Inferior parietal cortex (tissue), 1 donor: ENCODE data around the gene FCHSD2.
A peak's percentile ranks its signal among the peaks of the same experiment; 100 is the strongest.
"Not testable (repeated sequence)": the region's sequence is repeated elsewhere in the genome, so short reads cannot be mapped to it uniquely, and the experiment has no call there.

Experiments used
- DNase-seq: peaks from one replicate; pipeline ENCODE4 v3.0.0-alpha.2; 2016; ENCODE audit errors: extremely low spot score

Gene FCHSD2

DNA sequence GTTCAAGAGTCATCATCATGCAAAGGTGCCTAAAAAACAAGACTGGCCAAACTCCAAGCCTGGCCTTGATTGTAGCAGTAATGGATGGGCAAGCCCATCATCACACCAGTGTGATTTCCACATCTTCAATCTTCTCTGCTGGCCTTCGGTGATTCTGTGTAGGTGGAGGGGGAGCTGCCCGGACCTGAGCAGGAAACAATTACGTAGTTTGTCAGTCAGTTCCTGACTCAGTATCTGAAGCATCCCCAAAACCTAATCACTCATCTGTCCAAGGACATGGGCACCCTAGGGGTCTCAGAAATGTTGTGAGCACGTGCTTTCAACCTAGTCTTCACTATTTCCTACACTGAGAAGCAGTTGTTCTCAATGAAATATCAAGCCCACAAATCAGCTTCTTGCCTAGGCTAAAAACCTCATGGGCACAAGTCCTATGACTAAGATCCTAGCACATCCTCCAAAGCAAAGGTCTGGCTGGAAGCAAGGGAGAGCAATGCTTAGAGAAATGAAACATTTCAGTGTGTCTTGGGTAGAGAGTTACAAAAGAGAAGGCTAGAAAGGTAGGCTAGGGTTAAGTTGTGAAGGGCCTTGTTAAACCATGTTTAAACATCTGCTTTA, 303.3 kb downstream of the FCHSD2 start:
- DNase-seq: no peak

DNA sequence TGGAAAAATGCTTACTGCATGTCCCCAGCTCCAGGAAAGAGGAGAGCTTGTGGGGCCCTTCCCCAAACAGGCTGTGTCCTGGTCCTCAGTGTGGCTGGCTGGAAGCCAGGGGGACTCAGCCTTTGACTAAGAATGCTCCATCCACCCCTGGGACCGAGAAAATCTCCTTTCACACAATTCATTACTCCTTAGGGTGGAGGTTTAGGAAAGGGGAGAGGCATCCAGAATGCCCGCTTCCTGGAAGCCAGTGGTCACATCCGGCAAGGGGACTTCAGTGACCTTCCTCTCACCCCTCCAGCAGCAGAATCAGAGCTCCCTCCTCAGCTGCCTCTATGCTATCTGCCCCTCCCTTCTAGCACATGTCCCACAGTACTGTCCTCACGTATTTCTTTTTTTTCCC, 306.0 kb downstream of the FCHSD2 start:
- no peak for DNase-seq

GRCh38 chr11:72834905-72835304, 307.2 kb downstream of the FCHSD2 start:
- no peak for DNase-seq

GRCh38 chr11:72833811-72834493, 308.2 kb downstream of the FCHSD2 start:
- DNase-seq: no peak

GRCh38 chr11:72833083-72833733, 308.9 kb downstream of the FCHSD2 start:
- DNase-seq: no peak

- no peak for DNase-seq
Observed at GRCh38 chr11:72832301-72833082, 309.6 kb downstream of the FCHSD2 start.

DNA sequence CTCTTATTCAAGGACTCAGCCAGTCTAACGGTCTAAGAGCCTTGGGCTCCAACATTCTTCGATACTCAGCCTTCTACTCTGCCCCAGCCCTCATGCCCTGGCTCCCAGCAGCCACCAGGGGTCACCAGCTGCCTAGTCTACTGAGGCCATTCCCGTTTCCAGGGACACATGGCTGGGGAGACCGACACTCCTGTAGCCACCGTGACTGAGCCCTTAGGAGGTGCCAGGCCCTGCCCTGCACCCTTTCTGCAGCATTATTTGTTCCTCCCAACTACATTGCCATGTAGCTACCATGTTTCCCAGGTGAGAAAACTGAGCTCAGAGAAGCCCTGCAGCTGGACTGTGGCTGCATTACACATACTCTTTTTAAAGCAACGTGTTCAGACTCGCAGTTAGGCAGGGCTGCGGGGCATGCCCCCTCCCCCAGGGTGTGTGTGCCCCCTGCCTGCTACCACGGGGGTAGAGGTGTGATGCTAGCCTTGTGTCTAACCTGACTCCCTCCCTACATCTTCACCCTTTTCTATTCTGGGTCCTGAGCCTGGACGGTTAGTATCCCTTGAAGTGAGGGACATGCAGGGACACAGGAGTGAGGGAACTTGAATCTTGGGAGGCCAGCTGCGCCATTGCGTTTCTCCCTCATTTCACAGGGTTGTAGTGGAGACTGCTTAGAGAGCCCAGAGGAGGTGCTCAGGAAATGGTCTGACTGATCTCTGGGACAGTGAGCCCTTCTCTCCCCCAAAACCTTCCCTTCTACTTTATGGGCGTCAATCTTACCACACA, 310.4 kb downstream of the FCHSD2 start:
- DNase-seq: peak; percentile 89

DNA sequence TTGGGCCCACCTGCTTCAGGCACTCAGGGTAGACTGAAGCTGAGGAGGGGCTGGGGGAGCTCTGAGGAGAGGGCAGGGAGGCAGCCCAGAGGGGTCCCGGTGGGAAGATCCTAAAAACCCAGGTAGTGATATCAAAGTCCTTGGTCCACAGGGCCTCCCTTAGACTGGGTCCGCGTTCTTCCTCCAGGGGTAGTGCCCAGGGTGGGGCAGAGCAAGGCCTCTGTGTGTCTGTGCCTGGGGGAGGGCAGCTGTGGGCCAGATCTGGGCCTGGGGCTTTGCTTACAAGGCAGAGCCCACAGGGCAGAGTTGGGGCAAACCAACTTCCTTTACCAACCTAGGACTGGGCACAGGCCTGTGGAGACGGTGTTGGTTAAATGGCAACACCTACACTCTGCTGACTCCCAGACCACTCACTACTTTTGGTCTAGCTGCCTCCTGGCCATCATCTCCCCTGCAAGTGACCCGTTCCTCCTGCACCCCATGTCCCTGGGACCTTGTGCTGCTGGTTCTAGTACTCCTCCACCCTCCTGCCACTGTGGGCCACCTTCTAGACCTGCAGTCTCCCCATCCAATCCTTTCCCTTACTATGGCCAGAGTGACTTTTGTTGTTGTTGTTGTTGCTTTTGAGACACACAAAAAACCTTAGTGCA, 312.1 kb downstream of the FCHSD2 start:
- no peak for DNase-seq

DNA sequence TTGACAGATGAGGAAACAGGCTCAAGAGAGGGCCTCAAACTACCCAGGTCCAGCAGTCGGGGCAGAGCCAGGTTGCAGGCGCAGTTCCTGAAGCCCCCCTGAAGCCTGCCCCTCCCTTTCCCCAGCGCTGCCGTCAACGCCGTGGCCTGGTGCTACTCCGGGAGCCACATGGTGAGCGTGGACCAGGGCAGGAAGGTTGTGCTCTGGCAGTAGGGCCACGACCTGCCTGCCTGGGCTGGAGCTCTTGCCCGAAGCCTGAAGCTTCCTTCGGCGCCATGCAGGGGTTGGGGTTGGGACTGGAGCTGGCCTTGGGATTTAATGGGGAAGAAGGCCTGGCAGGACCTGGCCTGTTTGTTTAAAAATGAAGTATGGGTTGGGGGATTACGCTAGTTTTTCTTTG, 312.9 kb downstream of the FCHSD2 start:
- no peak for DNase-seq

- DNase-seq: no peak
Observed at GRCh38 chr11:72828692-72829101, 313.4 kb downstream of the FCHSD2 start.

DNA sequence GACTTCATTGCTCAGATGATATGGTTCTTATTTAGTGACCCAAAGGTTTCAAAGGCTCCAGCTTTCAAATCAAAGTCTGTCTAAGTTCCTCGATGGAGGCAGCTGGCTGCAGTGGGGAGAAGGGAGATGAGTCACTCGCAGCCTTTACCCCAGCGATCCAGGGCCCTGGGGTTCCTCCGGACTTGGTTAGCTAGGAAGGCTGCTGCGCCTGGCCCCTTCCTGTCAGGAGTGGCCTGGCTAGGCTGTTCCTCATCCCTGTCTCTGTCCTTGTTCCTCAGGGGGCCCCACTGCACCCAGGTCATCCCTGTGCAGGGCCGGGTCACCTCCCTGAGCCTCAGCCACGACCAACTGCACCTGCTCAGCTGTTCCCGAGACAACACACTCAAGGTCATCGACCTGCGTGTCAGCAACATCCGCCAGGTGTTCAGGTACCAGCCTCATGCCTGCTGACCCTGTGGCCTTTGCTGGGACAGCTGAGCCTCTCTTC, 314.0 kb downstream of the FCHSD2 start:
- DNase-seq: no peak

- not testable (repeated sequence) for DNase-seq
Observed at GRCh38 chr11:72827656-72828055, 314.5 kb downstream of the FCHSD2 start.

DNA sequence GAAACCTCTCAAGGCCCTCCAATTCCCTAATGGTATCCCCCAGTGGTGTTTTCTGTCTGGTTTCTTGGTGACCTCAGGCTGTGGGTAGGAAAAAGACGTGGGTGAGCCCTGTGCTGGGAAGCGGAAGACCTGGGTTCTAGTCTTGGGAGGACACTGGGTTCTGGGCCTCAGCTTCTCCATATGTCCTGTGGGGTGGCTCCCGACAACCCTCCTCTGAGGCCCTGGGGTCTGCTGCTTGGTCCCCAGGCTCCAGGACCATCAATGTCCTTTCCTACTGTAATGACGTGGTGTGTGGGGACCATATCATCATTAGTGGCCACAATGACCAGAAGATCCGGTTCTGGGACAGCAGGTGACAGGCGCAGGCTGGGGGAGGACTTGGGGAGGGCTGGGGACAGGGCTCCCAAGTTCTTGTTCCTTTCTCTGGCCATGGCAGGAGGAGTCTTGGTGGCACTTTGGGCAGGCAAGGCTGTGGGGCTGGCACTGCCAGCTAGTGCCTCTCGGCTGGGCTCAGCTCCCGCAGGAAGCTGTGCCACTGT, 315.1 kb downstream of the FCHSD2 start:
- no peak for DNase-seq

GRCh38 chr11:72826191-72826941, 315.8 kb downstream of the FCHSD2 start:
- no peak for DNase-seq

GRCh38 chr11:72825661-72826060, 316.5 kb downstream of the FCHSD2 start:
- no peak for DNase-seq

DNA sequence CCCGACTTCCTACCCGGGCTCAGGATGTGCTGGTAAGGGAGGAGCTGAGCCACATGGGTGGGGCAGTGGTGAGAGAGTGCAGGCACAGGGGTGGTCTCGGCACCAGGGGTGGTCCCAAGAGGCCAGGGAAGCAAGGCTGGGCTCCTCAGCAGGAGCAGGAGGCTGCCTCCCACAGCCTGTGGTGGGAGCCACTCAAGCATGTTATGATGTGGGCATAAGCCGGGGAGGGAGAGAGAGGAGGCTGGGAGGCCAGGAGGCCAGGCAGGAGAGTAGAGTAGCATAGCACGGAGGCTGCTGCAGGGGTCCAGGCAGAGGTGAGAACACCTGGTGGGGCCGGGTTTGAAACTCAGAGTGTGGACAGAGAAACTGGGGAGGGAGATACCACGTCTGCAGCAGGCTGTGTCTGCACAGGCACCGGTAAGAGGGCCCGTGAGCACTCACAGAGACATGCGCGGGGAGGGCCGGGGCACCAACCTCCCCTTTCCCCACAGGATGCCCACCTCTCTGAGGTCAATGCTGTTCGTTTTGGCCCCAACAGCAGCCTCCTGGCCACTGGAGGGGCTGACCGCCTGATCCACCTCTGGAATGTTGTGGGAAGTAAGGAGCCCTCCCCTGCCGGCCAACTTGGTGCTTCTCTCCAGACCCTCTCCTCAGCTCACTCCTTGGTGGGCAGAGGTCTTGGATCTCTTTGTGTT, 317.2 kb downstream of the FCHSD2 start:
- DNase-seq: no peak

- DNase-seq: no peak
Observed at GRCh38 chr11:72824020-72824419, 318.1 kb downstream of the FCHSD2 start.

DNA sequence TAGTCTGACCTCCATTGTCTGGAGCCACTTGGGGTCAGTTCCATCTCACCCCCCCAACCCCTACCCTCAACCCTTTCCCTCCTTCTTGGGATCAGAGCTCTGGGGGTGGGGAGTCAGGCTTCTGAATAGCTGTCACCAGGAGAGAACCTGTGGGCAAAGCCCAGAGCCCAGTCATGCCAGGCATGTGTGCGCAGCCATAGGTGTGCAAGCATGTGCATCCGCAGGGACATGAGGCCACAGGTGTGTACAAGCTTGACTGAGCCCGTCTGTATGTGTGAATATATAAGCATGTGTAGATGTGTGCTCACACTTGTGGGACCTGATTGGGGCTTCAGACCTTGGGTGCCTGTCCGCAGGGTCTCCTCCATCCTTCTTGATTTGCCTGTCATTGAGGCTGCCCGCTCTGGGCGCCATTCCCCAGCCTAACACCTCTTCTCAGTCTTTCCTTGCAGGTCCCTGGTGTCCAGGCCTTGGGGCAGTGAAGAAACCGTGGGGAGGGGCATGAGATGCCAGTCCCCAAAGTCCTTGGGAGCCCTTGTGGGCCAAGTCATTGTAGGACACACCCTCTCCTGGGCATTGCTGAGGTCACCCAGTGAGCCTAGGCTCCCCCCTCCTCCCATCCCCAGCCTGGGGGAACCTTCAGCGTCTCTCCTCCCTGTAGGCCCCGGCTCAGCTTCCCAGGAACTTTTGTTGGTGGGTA, 318.9 kb downstream of the FCHSD2 start:
- DNase-seq: no peak
